Endodermal cell (in vitro differentiated cells): ENCODE measurements around the gene ZNF22. TPM values are rescaled to one million over a fixed set of nuclear protein-coding genes. Genes with fewer than 3 reads are reported as not detected.

Experiments
- DNase-seq: peaks from one replicate; pipeline ENCODE4 v3.0.0-alpha.2; 2017
- H3K27ac ChIP-seq: 2 replicates; pipeline ENCODE4 v1.5.1; 2013; ENCODE audit warnings: mild to moderate bottlenecking, low read depth, low read length, moderate library complexity
- H3K27me3 ChIP-seq: 2 replicates; pipeline ENCODE4 v1.6.1; 2013; ENCODE audit warnings: mild to moderate bottlenecking, low read length, moderate library complexity; ENCODE audit not compliant: insufficient read depth, control insufficient read depth, poor library complexity, severe bottlenecking
- H3K36me3 ChIP-seq: 2 replicates; pipeline ENCODE4 v1.7.0; 2013; ENCODE audit warnings: mild to moderate bottlenecking, low read length, moderate library complexity; ENCODE audit not compliant: control insufficient read depth, insufficient read depth
- H3K4me1 ChIP-seq: one replicate; pipeline ENCODE4 v1.7.0; 2013; ENCODE audit warnings: low read length; ENCODE audit not compliant: control insufficient read depth, insufficient read depth
- H3K4me3 ChIP-seq: 2 replicates; pipeline ENCODE4 v1.5.1; 2013; ENCODE audit warnings: mild to moderate bottlenecking, low read length, moderate library complexity
- H3K9ac ChIP-seq: 2 replicates; pipeline ENCODE4 v1.6.1; 2013; ENCODE audit warnings: mild to moderate bottlenecking, low read length, moderate library complexity; ENCODE audit not compliant: poor library complexity, severe bottlenecking; ENCODE audit errors: extremely low read depth
- H3K9me3 ChIP-seq: 2 replicates; pipeline ENCODE4 v1.6.1; 2013; ENCODE audit warnings: mild to moderate bottlenecking, low read length, moderate library complexity; ENCODE audit not compliant: control insufficient read depth
- H3K27ac Mint-ChIP-seq: 2 replicates; pipeline ENCODE4 v1.8.0; 2020; ENCODE audit warnings: mixed read lengths
- H3K27me3 Mint-ChIP-seq: 2 replicates; pipeline ENCODE4 v1.8.0; 2021; ENCODE audit warnings: mild to moderate bottlenecking, mixed read lengths; ENCODE audit not compliant: insufficient read depth
- H3K36me3 Mint-ChIP-seq: 2 replicates; pipeline ENCODE4 v1.8.0; 2020; ENCODE audit warnings: low read depth, mixed read lengths
- H3K4me1 Mint-ChIP-seq: 2 replicates; pipeline ENCODE4 v1.8.0; 2020; ENCODE audit warnings: mixed read lengths
- H3K4me3 Mint-ChIP-seq: 2 replicates; pipeline ENCODE4 v1.8.0; 2020; ENCODE audit warnings: mild to moderate bottlenecking, moderate library complexity, mixed read lengths
- H3K9me3 Mint-ChIP-seq: 2 replicates; pipeline ENCODE4 v1.8.0; 2020; ENCODE audit warnings: mild to moderate bottlenecking, mixed read lengths
- WGBS, 2 experiments: methylation state at CpG; one replicate each; pipeline versions ENCODE4 v1.1.5 to v1.1.7; 2013; ENCODE audit warnings: missing lambda C conversion rate in 2 of 2, mixed read lengths in 1 of 2; ENCODE audit not compliant: insufficient coverage in 1 of 2, insufficient read length in 1 of 2; 5-methylcytosine and 5-hydroxymethylcytosine counted together
- total RNA-seq, 2 donors: library from RNA; stranded (reverse); fragmentation: NEBNext Ultra II Directional in 1 of 2; extraction: Animal tissue kit (Norgen Biotek cat#: 25700) in 1 of 2; gene quantifications; 2 replicates in 1 of 2; 3 replicates in 1 of 2; pipeline ENCODE4 v1.2.1, GENCODE V29; 2021
- TF ChIP-seq, protein P1 (sequence below): fragments of 200-600 bp; sonication (generic); conservative IDR thresholded peaks from 2 replicates; pipeline ENCODE4 v1.5.0; 2021; ENCODE audit warnings: antibody characterized with exemption, mild to moderate bottlenecking

The ZNF22 gene
- total RNA-seq, 2 donors from 2014 or later: 35.5 to 42.5 TPM

- TF ChIP-seq, protein P1, sequence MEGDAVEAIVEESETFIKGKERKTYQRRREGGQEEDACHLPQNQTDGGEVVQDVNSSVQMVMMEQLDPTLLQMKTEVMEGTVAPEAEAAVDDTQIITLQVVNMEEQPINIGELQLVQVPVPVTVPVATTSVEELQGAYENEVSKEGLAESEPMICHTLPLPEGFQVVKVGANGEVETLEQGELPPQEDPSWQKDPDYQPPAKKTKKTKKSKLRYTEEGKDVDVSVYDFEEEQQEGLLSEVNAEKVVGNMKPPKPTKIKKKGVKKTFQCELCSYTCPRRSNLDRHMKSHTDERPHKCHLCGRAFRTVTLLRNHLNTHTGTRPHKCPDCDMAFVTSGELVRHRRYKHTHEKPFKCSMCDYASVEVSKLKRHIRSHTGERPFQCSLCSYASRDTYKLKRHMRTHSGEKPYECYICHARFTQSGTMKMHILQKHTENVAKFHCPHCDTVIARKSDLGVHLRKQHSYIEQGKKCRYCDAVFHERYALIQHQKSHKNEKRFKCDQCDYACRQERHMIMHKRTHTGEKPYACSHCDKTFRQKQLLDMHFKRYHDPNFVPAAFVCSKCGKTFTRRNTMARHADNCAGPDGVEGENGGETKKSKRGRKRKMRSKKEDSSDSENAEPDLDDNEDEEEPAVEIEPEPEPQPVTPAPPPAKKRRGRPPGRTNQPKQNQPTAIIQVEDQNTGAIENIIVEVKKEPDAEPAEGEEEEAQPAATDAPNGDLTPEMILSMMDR: no peak
- Mint-ChIP-seq H3K4me3 (no peak overlapping the region), H3K36me3 (no peaks in the 10 kb centered on the region), H3K4me1 (peaks cover 16% of the 10 kb centered on the region), H3K27me3 (no peaks in the 10 kb centered on the region), H3K27ac (no peak overlapping the region), H3K9me3 (no peaks in the 10 kb centered on the region)
- no peaks in the 10 kb centered on the region for H3K27me3 ChIP-seq
- WGBS, 2 experiments: 51 to 53% methylated on average over 6 to 7 of the region's 7 CpGs
- DNase-seq: peak; percentile 66
- no peak overlapping the region for H3K4me3 ChIP-seq
- H3K27ac ChIP-seq: no peak overlapping the region
- no peaks in the 10 kb centered on the region for H3K4me1 ChIP-seq
- no peak overlapping the region for H3K9ac ChIP-seq
- H3K9me3 ChIP-seq: no peaks in the 10 kb centered on the region
- H3K36me3 ChIP-seq: no peaks in the 10 kb centered on the region
These were observed 43.6 kb downstream of the ZNF22 start for GRCh38 chr10:45044290-45044689.

GRCh38 chr10:45050551-45051235 is 50.0 kb downstream of the ZNF22 start:
- H3K27me3 ChIP-seq: no peaks in the 10 kb centered on the region
- H3K27ac ChIP-seq: no peak overlapping the region
- Mint-ChIP-seq H3K4me1 (no peaks in the 10 kb centered on the region), H3K36me3 (no peaks in the 10 kb centered on the region), H3K27ac (no peak overlapping the region), H3K4me3 (no peak overlapping the region), H3K9me3 (no peaks in the 10 kb centered on the region), H3K27me3 (no peaks in the 10 kb centered on the region)
- 94 to 100% methylated on average over 2 to 4 of the region's 4 CpGs for WGBS, 2 experiments
- TF ChIP-seq, protein P1: no peak
- H3K4me3 ChIP-seq: no peak overlapping the region
- H3K4me1 ChIP-seq: no peaks in the 10 kb centered on the region
- H3K9me3 ChIP-seq: no peaks in the 10 kb centered on the region
- H3K36me3 ChIP-seq: no peaks in the 10 kb centered on the region
- DNase-seq: no peak
- no peak overlapping the region for H3K9ac ChIP-seq

DNA sequence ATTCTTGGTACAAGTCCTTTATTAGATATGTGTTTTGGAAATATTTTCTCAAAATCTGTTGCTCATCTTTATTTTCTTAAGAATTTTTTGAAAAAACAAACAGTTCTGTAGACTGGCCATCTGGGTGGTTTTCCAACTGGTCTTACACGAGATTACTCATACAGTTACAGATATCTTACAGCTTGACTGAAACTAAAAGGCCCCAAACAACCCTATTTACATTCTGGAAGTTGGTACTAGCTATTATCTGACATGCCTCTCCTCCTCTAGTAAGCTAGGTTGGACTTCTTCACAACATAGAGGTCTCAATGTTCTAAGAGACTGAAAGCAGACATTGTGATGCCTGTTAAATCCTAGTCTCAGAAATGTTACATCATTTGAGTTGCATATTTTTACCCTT is 52.0 kb downstream of the ZNF22 start:
- 68% methylated on average over 1 of the region's 1 CpG; no CpG with 5 or more reads in 1 of the 2 experiments for WGBS, 2 experiments
- Mint-ChIP-seq H3K4me3 (no peak overlapping the region), H3K36me3 (no peaks in the 10 kb centered on the region), H3K27ac (no peak overlapping the region), H3K27me3 (no peaks in the 10 kb centered on the region), H3K4me1 (no peaks in the 10 kb centered on the region), H3K9me3 (no peaks in the 10 kb centered on the region)
- no peaks in the 10 kb centered on the region for H3K36me3 ChIP-seq
- H3K4me1 ChIP-seq: no peaks in the 10 kb centered on the region
- no peaks in the 10 kb centered on the region for H3K9me3 ChIP-seq
- H3K4me3 ChIP-seq: no peak overlapping the region
- no peak overlapping the region for H3K27ac ChIP-seq
- no peak for DNase-seq
- H3K9ac ChIP-seq: no peak overlapping the region
- TF ChIP-seq, protein P1: no peak
- no peaks in the 10 kb centered on the region for H3K27me3 ChIP-seq
